ENCODE measurements around the gene ATXN7L3.

Gene ATXN7L3

DNA sequence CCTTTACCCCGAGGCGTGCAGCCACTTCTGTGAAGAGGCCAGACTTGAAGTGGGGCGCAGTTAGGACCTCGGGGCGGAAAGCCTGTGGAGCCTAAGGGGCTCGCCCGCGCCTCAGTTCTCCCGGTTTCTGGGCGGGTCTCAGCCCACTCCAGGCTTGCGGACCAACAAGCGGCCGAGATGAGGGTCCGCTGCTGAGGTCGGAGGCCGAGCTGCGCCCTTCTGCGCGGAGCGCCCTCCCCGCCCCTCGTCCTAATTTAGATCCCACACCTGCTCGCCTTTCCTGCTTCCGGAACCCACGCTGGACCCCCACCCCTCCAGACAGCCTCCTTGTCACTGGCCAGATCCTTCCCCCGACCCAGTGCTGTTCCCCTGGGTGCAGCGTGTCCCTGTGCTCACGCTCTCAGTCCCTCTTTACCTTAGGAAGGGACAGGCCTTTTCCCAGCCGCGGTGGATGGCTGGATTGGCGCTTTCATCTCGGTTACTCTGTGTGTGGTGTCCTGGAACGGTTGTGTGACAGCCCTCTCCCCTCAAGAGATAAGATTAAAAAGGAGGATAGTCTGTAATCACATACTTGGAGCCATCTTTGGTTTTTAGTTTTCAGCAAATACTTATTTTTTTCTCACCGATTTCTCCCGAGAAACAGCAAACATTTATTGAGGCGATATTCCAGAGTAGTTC is 933 bp upstream of the ATXN7L3 start:
- no peak for DNase-seq (ENCODE audit: low read depth in 2 of 2)

DNA sequence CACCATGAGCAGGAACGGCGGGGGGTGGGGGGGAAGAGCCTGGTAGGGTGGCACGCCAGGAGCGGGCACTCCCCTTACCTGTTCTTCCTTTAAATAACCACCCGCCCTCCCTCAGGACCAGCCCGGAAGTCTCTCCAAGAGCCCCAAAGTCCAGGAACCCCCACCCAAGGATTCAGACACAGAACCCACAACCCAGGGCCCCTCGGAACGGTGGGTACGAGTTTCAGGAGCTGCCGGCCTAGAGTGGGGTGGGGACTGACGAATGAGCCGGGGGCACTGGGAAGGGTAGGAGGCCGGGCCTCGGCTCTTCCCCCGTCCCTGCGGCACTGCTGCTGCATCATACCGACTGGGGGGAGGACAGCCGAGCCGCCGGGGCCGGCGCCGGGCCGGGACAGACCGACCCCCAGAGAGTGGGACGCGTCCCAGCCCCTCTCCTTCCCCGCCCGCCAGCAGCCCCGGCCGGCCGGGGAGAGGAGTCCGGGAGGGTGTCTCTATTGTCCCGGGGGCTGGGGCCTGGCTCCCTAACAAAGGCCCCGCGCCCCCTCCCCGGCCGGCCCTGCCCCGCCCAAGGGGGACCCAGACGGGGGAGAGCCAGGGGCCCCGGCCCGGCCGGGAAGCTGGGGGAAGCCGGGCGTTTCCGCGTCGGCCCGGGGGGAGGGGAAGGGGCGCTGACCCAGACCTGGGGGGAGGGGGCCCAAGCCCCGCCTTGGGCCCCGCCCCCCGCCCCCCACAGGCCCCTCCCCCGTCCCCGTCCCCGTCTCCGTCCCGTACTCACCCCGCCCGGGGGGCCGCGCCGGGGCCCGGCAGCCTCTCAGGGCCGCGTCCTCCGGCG is 747 bp downstream of the ATXN7L3 start:
- DNase-seq (ENCODE audit: low read depth in 2 of 2) = peak in 1 of 2 donors; percentile 42

DNA sequence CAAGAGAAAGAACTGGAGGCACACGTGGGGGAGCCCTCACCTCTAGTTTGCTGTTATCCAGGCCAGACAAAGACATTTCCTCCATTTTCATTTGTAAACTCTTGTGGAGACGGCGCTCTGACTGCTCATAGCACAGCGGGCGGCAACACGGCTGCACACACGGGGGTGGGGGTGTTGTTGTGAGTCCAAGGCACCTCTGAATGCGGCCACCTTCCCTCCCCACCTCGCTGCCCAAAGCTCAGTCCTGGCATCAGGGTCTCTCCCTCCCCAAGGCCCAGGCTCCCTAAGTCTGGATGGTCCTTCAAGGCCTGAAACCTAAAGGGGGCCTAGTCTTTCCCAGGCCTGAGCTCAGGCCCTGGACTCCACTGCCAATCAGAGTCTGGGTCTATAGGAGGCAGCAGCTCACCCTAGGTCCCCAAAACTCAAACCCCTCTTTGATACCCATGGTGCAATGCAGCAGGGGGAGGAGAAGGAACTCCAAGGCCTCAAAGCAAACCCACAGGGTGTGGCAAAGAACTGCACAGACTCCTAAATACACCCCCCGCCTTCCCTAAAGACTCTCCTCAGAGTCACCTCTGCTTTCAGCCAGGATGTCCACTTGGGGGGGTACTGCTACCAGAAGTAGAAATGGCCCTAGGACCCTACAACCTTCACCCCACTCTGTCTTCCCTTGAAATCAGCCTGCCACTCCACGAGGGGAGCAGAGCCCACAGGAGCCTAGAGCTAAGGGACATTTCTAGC is 1.5 kb downstream of the ATXN7L3 start:
- DNase-seq (ENCODE audit: low read depth in 2 of 2) = peak in 1 of 2 donors; percentile 17

DNA sequence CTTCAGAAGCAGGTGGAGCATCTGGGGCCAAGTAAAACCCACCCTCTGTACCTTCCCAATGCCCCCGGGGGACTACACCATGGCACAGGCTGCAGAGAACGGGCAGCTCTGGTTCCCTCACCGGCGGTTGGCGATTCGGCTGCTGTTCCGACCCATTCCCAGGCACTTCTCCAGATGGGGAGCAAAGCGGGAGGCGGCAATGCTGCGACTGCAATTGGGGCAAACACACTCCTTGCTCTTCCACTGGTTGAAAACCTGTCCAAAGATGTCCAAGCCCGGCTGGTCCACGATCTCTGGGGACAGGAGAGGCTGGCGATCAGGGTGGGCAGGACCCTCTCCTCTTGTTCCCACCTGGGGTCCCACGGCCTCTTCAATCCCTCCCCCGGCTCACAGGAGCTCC is 2.6 kb downstream of the ATXN7L3 start:
- no peak for DNase-seq (ENCODE audit: low read depth in 2 of 2)

DNA sequence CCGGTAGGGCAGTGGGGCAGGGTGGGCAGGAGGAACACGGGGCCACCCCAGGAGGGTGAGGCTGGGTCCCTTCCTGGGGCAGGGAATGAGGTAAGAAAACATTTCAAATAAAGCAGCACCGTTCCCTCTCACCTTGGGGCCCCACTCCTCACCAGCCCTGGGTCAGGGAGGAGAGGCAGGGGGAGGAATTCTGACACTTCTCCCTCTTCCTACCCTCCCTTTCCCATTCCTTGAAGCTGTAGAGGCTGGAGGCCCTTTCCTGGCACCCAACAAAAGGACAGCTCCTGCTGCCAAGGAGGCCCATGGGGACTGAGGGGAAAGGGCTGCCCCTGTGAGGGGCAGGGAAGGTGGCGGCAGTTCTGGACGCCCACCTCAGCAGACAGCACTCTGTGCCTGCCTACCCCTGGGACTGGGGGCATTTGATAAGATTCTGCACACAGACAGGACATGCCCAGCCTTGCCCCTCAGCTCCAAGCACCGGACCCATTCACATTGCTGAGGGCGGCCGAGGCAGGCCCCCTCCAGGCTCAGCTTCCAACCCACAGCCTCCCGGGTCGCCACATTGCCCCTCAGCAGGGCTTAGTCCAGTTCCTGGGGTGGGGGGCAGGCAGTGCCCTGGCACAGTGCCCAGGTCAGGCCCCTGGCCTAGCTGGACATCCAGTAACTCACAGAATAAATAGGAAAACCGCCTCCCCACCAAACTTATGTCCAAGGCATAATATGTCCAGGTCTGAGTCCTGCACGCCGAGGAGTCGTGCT is 6.2 kb downstream of the ATXN7L3 start:
- DNase-seq (ENCODE audit: low read depth in 2 of 2) = no peak

DNA sequence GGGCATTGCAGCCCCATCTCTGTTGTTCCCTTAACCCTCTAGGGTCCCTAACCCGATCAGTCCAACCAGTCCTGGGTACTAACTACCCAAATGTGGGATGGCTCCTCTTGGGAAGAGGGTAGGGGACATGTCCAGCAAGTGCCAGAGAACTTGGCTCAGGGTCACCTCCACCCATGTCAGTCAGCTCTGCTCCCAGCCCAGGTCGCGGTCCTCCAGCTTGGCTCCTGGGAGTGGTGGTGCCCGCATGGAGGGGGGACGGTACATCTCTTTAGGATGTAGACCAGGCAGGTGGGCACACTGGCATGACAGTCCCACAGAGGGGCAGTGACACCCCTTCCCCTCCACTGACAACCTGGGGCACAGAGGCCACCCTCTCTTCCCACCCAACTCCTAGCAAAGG is 6.9 kb downstream of the ATXN7L3 start:
- no peak for DNase-seq (ENCODE audit: low read depth in 2 of 2)

DNA sequence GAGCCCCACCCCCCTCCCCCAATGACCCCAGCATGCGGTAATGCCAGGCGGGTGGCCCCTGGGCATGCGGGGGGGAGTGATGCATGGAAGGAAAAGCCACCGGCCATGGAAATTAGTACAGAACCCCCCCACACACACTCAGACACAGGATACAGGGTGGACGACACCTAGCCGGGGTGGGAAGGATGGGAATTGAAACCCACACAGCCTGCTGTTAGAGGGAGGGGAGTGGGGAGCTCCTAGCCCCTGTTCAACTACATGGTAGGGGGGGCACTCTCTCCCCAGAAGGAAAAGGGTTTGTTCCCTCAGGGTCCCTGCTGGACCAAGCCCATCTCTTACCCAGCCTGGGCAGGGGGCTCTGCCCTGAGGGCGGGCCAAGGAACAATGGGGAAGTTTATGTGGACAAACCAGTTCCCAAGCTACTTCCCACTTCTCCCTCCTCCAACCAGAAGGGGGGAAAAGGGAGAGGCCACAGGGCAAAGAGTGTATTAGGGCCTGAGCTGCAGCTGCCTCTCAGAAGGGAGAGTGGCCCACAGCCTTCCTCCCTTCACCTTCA is 7.7 kb downstream of the ATXN7L3 start:
- DNase-seq (ENCODE audit: low read depth in 2 of 2) = no peak

DNA sequence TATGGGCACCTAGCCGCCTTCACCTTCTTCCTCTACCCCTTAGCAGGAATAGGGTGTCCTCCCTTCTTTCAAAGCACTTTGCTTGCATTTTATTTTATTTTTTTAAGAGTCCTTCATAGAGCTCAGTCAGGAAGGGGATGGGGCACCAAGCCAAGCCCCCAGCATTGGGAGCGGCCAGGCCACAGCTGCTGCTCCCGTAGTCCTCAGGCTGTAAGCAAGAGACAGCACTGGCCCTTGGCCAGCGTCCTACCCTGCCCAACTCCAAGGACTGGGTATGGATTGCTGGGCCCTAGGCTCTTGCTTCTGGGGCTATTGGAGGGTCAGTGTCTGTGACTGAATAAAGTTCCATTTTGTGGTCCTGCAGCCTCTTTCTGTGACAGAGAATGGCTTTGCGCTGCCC is 8.3 kb downstream of the ATXN7L3 start:
- no peak for DNase-seq (ENCODE audit: low read depth in 2 of 2)

DNA sequence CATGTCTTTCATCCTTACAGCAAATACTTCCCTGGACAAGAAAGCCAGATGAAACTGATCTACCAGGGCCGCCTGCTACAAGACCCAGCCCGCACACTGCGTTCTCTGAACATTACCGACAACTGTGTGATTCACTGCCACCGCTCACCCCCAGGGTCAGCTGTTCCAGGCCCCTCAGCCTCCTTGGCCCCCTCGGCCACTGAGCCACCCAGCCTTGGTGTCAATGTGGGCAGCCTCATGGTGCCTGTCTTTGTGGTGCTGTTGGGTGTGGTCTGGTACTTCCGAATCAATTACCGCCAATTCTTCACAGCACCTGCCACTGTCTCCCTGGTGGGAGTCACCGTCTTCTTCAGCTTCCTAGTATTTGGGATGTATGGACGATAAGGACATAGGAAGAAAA is 9.2 kb downstream of the ATXN7L3 start:
- DNase-seq (ENCODE audit: low read depth in 2 of 2) = no peak

DNA sequence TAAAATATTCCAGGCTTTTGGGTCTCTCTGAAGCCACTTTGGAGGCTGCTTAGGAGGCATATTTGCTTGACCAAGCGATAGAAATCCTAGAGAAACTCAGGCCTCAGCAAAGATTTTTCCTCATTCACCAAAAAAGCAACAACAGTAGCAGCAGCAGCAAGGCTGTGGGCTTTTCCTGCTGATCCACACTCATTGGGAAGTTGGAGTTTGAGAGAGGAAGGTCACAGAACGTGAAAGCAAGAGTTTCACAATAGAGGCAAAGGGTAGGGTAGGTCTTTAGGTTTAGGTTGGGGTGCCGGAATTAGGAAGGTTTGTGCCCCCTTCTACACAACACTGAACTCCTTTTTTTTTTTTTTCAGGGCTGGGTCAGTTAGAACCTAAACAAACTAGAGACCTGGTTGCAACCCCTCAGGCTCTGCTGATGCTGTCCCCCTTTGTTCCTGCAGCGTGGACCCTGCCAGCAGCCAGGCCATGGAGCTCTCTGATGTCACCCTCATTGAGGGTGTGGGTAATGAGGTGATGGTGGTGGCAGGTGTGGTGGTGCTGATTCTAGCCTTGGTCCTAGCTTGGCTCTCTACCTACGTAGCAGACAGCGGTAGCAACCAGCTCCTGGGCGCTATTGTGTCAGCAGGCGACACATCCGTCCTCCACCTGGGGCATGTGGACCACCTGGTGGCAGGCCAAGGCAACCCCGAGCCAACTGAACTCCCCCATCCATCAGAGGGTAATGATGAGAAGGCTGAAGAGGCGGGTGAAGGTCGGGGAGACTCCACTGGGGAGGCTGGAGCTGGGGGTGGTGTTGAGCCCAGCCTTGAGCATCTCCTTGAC is 10.9 kb downstream of the ATXN7L3 start:
- no peak for DNase-seq (ENCODE audit: low read depth in 2 of 2)

DNA sequence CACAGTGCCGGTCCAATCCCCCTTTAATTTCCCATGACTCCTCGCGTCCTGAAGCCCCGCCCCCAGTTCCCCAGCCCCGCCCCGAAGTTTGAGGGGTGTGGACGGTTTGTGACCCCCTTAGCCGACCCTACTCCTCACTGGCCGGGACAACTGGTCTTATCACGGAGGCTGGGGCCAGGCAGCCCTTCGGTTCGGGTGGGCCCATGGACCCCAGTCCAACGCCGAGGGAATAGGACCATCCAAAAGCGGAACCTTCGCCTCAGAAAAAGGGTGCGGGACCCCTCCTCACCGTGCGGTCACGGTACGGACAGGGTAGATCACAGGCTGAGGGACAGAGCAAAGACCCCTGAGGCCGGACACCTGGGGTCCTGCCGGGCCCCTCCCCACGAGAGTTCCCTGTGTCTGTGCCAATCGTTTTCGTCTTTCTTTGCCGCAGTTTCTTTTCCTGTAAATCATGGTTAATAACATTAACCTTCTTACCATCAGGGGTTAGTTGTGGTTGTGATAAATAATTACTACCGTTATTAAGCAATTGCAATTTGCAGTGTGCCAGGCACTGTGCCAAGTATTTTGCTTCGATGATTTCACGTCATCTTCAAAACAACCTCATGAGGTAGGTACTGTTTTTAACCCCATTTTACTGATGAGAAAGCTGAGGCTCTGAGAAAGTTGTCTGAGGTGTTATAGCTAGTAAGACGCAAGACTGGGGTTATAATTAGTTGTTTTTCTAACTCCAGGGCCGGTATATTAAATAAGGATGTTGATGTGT is 12.4 kb downstream of the ATXN7L3 start:
- DNase-seq (ENCODE audit: low read depth in 2 of 2) = no peak

DNA sequence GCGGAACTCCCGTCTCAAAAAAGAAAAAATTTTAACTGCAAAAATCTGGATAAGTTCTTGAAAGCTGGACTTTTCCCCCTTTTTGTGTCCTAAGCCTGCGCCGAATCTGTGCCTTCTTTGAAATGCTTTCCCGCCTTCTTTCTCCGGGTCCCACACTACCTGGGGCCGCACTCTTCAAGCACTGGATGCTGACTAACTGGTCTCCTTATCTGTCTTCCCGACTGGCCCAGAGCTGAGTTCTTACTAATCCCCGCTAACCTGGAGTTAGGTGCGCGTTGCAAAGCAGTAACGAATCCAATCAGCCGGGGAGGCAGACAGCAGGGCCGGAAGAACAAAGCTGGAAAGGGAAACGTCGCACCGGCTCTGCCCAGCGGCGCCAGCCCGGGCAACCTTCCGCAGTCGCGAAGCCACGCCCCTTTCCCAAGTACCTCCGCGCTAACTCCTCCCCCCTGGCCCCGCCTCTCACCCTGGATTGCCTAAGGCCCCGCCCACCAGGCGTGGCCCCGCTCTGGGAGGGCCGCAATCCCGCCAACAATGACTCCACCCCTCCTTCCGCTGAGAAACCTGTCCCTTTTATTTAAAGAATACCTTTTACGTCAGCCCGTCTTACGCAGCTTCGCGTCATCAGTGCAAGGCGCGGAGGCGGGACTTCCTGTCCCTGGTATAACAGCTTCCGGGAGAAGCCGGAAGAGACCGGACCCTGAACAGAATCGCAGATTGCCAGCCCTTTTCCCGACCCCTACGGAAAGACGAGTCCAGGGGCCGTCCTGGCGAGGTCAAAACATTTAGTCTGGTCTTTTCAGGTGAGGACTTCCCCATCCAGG is 13.2 kb downstream of the ATXN7L3 start, which contains the start of gene TMUB2:
Gene TMUB2 (plus strand): TSS at position 666 of the 824 bp plus-strand sequence. CDS start 737 bp downstream, outside the sequence.
- DNase-seq (ENCODE audit: low read depth in 2 of 2) = peak; percentile 99 to 100

DNA sequence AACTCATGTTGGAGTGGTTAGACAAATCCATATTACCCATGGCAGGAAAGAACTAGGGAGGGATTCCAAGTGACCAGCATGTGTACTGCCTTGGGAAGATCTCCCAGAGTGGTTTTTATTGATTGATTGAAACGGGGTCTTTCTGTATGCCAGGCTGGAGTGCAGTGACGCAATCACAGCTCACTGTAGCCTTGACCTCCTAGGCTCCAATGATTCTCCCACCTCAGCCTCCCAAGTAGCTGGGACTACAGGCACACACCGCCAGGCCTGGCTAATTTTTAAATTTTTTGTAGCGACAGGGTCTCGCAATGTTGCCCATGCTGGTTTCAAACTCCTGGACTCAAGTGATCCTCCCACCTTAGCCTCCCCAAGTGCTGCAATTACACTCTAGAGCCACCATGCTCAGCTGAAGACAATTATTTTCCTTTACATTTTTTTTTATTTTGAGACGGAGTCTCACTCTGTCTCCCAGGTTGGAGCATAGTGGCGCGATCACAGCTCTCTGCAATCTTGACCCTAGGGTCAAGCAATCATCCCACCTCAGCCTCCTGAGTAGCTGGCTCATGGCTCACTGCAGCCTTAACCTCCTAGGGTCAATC is 15.4 kb downstream of the ATXN7L3 start:
- DNase-seq (ENCODE audit: low read depth in 2 of 2) = no peak

DNA sequence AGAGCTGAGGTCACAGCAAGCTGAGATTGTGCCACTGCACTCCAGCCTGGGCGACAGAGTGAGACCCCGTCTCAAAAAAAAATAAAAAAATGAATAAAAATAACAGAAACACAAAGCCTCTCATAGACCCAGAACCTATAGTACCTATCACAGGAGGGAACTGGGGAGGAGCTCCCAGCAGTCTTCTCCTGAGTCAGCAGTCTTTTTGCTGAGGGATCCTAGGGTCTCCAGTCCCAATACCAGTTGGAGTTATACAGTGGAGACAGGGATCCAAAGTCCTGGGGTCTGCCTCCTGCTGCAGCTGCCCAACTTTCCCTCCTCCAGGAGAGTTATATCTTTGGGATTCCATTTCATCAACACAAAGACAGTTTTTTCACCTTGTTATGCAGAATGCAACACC is 16.7 kb downstream of the ATXN7L3 start:
- DNase-seq (ENCODE audit: low read depth in 2 of 2) = no peak

DNA sequence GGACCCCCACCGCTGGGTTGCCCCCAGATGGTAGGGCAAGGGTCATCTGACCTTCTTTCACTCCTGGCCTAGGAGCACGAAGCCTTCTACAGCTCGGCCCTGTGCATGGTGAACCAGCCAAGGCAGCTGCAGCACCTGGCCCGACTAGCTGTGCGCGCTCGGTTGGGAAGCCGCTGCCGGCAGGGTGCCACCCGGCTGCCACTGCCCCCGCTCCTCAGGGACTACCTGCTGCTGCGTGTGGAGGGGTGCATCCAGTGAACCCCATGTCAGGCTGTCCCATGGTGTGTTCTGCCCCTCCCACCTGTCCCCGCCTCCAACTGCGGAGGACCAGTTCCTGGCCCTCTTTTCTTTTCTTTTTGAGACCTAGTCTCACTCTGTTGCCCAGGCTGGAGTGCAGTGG is 21.6 kb downstream of the ATXN7L3 start:
- no peak for DNase-seq (ENCODE audit: low read depth in 2 of 2)

DNA sequence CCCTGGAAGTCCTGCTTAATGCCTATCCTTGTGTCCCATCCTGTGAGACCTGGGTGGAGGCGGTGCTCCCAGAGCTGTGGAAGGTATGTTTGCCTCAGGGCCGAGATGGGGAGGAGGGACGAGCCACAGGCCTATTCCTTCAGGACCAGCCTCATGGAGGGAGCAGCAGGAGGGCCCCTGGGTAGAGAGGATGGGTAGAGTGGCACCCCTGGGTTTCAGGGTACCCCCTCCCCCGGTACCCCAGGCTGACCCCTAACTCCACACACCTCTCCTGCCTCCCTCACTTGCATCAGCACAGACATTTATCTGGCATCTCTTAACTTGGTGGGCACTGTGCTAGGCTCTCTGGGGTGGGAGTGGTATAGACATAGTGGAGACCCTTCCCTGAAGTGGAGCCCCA is 22.0 kb downstream of the ATXN7L3 start:
- DNase-seq (ENCODE audit: low read depth in 2 of 2) = no peak

DNA sequence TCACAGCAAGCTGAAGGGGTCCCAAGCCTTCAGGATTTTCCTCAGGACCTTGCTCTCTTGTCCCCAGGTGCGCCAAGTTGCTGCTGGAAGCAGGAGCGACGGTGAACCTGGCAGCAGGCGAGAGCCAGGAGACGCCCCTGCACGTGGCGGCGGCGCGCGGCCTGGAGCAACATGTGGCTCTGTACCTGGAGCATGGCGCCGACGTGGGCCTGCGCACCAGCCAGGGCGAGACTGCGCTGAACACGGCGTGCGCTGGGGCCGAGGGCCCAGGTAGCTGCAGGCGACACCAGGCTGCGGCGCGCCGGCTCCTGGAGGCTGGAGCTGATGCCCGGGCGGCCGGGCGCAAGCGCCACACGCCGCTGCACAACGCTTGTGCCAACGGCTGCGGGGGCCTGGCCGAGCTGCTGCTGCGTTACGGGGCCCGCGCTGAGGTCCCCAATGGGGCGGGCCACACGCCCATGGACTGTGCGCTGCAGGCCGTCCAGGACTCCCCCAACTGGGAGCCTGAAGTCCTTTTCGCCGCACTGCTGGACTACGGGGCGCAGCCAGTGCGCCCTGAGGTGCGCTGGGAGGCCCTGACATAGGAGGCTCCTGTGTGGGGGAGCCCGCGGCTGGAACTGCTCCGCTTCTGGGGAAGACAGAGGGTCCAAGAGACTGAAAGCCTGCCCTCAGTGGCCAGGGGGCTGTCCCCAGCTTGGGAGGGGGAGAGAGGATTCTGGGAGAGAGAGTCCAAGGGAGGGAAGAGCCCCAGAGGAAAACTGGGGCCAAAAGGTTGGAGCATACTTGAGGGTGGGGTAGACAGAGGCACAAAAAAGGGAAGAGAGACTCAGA is 22.8 kb downstream of the ATXN7L3 start:
- DNase-seq (ENCODE audit: low read depth in 2 of 2) = no peak

DNA sequence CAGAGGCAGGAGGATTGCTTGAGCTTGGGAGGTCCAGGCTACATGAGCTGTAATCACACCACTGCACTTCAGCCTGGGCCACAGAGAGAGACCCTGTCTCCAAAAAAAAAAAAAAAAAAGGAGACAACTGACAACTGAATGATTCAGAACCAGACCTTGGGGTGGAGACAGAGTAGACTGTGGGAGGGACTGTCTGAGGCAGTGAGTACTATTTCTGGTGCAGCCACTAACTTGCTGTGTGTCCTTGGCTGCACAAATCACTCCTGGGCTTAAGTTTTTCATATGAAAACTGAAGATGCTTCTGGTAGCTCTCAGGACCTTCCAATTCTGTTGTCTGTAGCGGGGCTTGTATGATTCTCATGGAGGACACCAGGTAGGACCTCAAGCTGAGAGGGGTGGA is 23.4 kb downstream of the ATXN7L3 start:
- no peak for DNase-seq (ENCODE audit: low read depth in 2 of 2)
